Smooth muscle cell (in vitro differentiated cells): ENCODE measurements around the gene PSG5. TPM values are rescaled to one million over a fixed set of nuclear protein-coding genes. Genes with fewer than 3 reads are reported as not detected.
"Not testable (repeated sequence)": the region's sequence is repeated elsewhere in the genome, so short reads cannot be mapped to it uniquely, and the experiment has no call there.

Experiments used
- DNase-seq: peaks from one replicate; lab custom pipeline; 2025; ENCODE audit not compliant: unreplicated experiment; lab: John Stamatoyannopoulos, UW
- H2AFZ ChIP-seq: fragments of 200-600 bp; sonication (generic); 2 replicates; pipeline ENCODE4 v1.6.0; 2016; ENCODE audit warnings: antibody characterized with exemption, low read depth, mild to moderate bottlenecking
- H3F3A ChIP-seq: fragments of 200-600 bp; sonication (generic); 2 replicates; pipeline ENCODE4 v1.6.0; 2017; ENCODE audit warnings: antibody characterized with exemption, low read depth
- H3K27ac ChIP-seq: fragments of 200-600 bp; sonication (generic); 2 replicates; pipeline ENCODE4 v1.5.1; 2016; ENCODE audit warnings: low read depth, mild to moderate bottlenecking
- H3K27me3 ChIP-seq: fragments of 200-600 bp; sonication (generic); 2 replicates; pipeline ENCODE4 v1.6.1; 2016; ENCODE audit warnings: low read depth, mild to moderate bottlenecking
- H3K36me3 ChIP-seq: fragments of 200-600 bp; sonication (generic); 2 replicates; pipeline ENCODE4 v1.5.1; 2016; ENCODE audit warnings: low read depth
- H3K4me1 ChIP-seq: fragments of 200-600 bp; sonication (generic); 2 replicates; pipeline ENCODE4 v1.5.1; 2016; ENCODE audit warnings: low read depth
- H3K4me2 ChIP-seq: fragments of 200-600 bp; sonication (generic); 2 replicates; pipeline ENCODE4 v1.6.0; 2016; ENCODE audit warnings: mild to moderate bottlenecking
- H3K4me3 ChIP-seq: fragments of 200-600 bp; sonication (generic); 2 replicates; pipeline ENCODE4 v1.5.1; 2016; ENCODE audit warnings: mild to moderate bottlenecking
- H3K79me2 ChIP-seq: fragments of 200-600 bp; sonication (generic); 2 replicates; pipeline ENCODE4 v1.6.0; 2016; ENCODE audit warnings: low read depth, mild to moderate bottlenecking
- H3K9ac ChIP-seq: fragments of 200-600 bp; sonication (generic); 2 replicates; pipeline ENCODE4 v1.6.0; 2016; ENCODE audit warnings: low read depth
- H3K9me3 ChIP-seq: fragments of 200-600 bp; sonication (generic); replicated peaks from 2 replicates; pipeline ENCODE4 v1.5.1; 2016; ENCODE audit warnings: low read depth
- H4K20me1 ChIP-seq: fragments of 200-600 bp; sonication (generic); 2 replicates; pipeline ENCODE4 v1.6.0; 2016; ENCODE audit warnings: low read depth
- WGBS: methylation state at CpG from one replicate; pipeline ENCODE4 v1.1.7; 2016; ENCODE audit warnings: low lambda C conversion rate; 5-methylcytosine and 5-hydroxymethylcytosine counted together
- polyA plus RNA-seq: library from polyadenylated mRNA; unstranded; fragments of >200 nt; fragmentation: Nextera tagmentation; extraction: Ambion mirVana; gene quantifications from 2 replicates; pipeline ENCODE4 v1.2.1, GENCODE V29; 2016
- total RNA-seq: library from RNA; depleted of rRNA; stranded (reverse); fragments of >200 nt; gene quantifications from 2 replicates; pipeline ENCODE4 v1.2.3, GENCODE V29; 2014
- TF ChIP-seq, protein P1 (sequence below): fragments of 200-600 bp; sonication (generic); IDR thresholded peaks from 2 replicates; pipeline ENCODE4 v1.5.1; 2017; ENCODE audit warnings: borderline replicate concordance, mild to moderate bottlenecking, antibody characterized with exemption; ENCODE audit not compliant: insufficient read depth, poor library complexity, severe bottlenecking

Gene PSG5
- total and polyA plus RNA-seq, 2 experiments from 2014 or later, result not detected

GRCh38 chr19:43124360-43124759 lies 62.0 kb downstream of the PSG5 start:
- no peak overlapping the region for H3K27ac ChIP-seq
- H3K79me2 ChIP-seq, result no peaks in the 10 kb centered on the region
- no peak overlapping the region for H3K4me3 ChIP-seq
- H3K27me3 ChIP-seq, result no peaks in the 10 kb centered on the region
- TF ChIP-seq, protein P1, sequence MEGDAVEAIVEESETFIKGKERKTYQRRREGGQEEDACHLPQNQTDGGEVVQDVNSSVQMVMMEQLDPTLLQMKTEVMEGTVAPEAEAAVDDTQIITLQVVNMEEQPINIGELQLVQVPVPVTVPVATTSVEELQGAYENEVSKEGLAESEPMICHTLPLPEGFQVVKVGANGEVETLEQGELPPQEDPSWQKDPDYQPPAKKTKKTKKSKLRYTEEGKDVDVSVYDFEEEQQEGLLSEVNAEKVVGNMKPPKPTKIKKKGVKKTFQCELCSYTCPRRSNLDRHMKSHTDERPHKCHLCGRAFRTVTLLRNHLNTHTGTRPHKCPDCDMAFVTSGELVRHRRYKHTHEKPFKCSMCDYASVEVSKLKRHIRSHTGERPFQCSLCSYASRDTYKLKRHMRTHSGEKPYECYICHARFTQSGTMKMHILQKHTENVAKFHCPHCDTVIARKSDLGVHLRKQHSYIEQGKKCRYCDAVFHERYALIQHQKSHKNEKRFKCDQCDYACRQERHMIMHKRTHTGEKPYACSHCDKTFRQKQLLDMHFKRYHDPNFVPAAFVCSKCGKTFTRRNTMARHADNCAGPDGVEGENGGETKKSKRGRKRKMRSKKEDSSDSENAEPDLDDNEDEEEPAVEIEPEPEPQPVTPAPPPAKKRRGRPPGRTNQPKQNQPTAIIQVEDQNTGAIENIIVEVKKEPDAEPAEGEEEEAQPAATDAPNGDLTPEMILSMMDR, result no peak
- no peaks in the 10 kb centered on the region for H3K9me3 ChIP-seq
- no peak overlapping the region for H3K4me2 ChIP-seq
- H4K20me1 ChIP-seq, result no peaks in the 10 kb centered on the region
- H2AFZ ChIP-seq, result no peak overlapping the region
- 58% methylated on average over 2 of the region's 2 CpGs for WGBS
- H3K4me1 ChIP-seq, result no peaks in the 10 kb centered on the region
- H3K9ac ChIP-seq, result no peak overlapping the region
- no peaks in the 10 kb centered on the region for H3F3A ChIP-seq
- H3K36me3 ChIP-seq, result no peaks in the 10 kb centered on the region
- DNase-seq, result no peak

DNA sequence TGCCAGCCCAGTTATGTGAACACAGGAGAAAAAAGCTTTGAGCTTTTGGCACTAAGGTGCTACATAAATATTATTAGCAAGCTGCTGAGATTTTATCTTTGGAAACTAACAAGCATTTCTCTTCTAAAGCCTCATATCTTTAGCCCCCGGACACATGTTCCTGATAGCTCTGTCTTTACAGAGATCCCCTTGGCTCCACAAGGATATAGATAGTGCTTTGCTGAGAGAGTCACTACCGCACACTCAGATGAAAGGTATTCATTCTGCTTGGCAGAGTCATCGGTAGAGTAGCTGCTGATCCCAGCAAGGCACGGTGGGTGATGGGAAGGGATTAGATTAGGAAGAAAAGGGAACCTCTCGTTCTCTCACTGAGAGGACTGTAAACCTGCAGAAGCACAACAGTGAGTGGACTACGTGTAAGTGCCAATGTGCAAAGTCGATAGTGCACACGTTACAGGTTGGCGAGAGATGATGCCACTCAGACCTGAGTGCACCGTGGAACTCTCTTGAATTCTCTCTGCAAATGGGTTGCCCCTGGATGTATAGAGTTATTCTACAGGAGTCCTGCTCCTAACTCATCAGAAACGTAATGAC lies 65.8 kb downstream of the PSG5 start:
- not testable (repeated sequence) for H3K4me2 ChIP-seq, H3K4me1 ChIP-seq, DNase-seq, H3K27me3 ChIP-seq, H3K9ac ChIP-seq, H3K36me3 ChIP-seq, H3K9me3 ChIP-seq, H3K27ac ChIP-seq, H2AFZ ChIP-seq, H4K20me1 ChIP-seq, H3F3A ChIP-seq, H3K4me3 ChIP-seq, H3K79me2 ChIP-seq
- WGBS, result 73% methylated on average over 11 of the region's 11 CpGs

GRCh38 chr19:43119526-43119925 lies 66.8 kb downstream of the PSG5 start:
- H4K20me1 ChIP-seq, DNase-seq, H3K27ac ChIP-seq, H3K27me3 ChIP-seq, H3K9me3 ChIP-seq, H3K4me2 ChIP-seq, H3K36me3 ChIP-seq, H3F3A ChIP-seq, H3K4me3 ChIP-seq, H3K9ac ChIP-seq, H3K4me1 ChIP-seq, H3K79me2 ChIP-seq, H2AFZ ChIP-seq: not testable (repeated sequence)
- 65% methylated on average over 3 of the region's 3 CpGs for WGBS

Other genes starting within 250 kb of the PSG5 start
- gene PSG7, start 249.3 kb downstream of the PSG5 start, total RNA-seq, result not detected in 2 replicates
- not detected in 2 replicates for gene PSG7, start 249.3 kb downstream of the PSG5 start, polyA plus RNA-seq
- not detected in 2 replicates for gene PSG11, start 160.1 kb downstream of the PSG5 start, total RNA-seq
- not detected in 2 replicates for gene PSG11, start 160.1 kb downstream of the PSG5 start, polyA plus RNA-seq
- gene PSG2, start 103.8 kb downstream of the PSG5 start, total RNA-seq, result not detected in 2 replicates
- not detected in 2 replicates for gene PSG2, start 103.8 kb downstream of the PSG5 start, polyA plus RNA-seq
- gene PSG4, start 19.1 kb upstream of the PSG5 start, total RNA-seq, result not detected in 2 replicates
- gene PSG4, start 19.1 kb upstream of the PSG5 start, polyA plus RNA-seq, result not detected in 2 replicates
- not detected in 2 replicates for gene PSG9, start 83.0 kb upstream of the PSG5 start, total RNA-seq
- gene PSG9, start 83.0 kb upstream of the PSG5 start, polyA plus RNA-seq, result not detected in 2 replicates
- not detected in 2 replicates for gene CD177, start 167.2 kb upstream of the PSG5 start, total RNA-seq
- not detected in 2 replicates for gene CD177, start 167.2 kb upstream of the PSG5 start, polyA plus RNA-seq
- gene TEX101, start 228.4 kb upstream of the PSG5 start, total RNA-seq, result not detected in 2 replicates
- not detected in 2 replicates for gene TEX101, start 228.4 kb upstream of the PSG5 start, polyA plus RNA-seq